GM12878 (cell line): ENCODE measurements around the gene KDM6A. TPM values are rescaled to one million over a fixed set of nuclear protein-coding genes. Genes with fewer than 3 reads are reported as not detected.

Experiments used
- CBX5 ChIP-seq: sonication (generic); IDR thresholded peaks from 2 replicates; pipeline ENCODE4 v1.6.1; 2016; ENCODE audit warnings: low read depth, moderate library complexity, mild to moderate bottlenecking, inconsistent platforms
- CUX1 ChIP-seq: IDR thresholded peaks from 2 replicates; pipeline ENCODE4 v1.6.1; 2012; ENCODE audit warnings: improper control_type of control experiment, low read depth, low read length; ENCODE audit not compliant: insufficient replicate concordance
- E2F8 ChIP-seq: fragments of 450-650 bp; IDR thresholded peaks from 2 replicates; pipeline ENCODE4 v1.6.1; 2018; ENCODE audit warnings: mild to moderate bottlenecking, low read depth, moderate library complexity; ENCODE audit not compliant: partially characterized antibody
- GABPA ChIP-seq: IDR thresholded peaks from 2 replicates; pipeline ENCODE4 v1.6.1; 2014; ENCODE audit warnings: antibody characterized with exemption, low read depth, mild to moderate bottlenecking, inconsistent platforms
- IRF5 ChIP-seq: fragments of 450-650 bp; IDR thresholded peaks from 2 replicates; pipeline ENCODE4 v1.6.1; 2017; ENCODE audit warnings: borderline replicate concordance
- NRF1 ChIP-seq: conservative IDR thresholded peaks from 2 replicates; pipeline ENCODE4 v1.6.1; 2011; ENCODE audit warnings: mild to moderate bottlenecking, low read depth, low read length, improper control_type of control experiment
- SKIL ChIP-seq: fragments of 450-650 bp; IDR thresholded peaks from 2 replicates; pipeline ENCODE4 v1.6.1; 2017; ENCODE audit warnings: mild to moderate bottlenecking, low read depth, inconsistent platforms; ENCODE audit not compliant: poor library complexity, severe bottlenecking
- TCF12 ChIP-seq: IDR thresholded peaks from 2 replicates; pipeline ENCODE4 v1.6.1; 2011; ENCODE audit warnings: low read depth, mild to moderate bottlenecking, low read length
- ZNF622 ChIP-seq: fragments of 450-650 bp; IDR thresholded peaks from 2 replicates; pipeline ENCODE4 v1.6.1; 2017; ENCODE audit warnings: mild to moderate bottlenecking, inconsistent platforms
- polyA plus RNA-seq, 11 experiments: library from polyadenylated mRNA; depleted of rRNA in 4 of 11; unstranded in 6 of 11; stranded (reverse) in 5 of 11; fragments of >200 nt; fragmentation: Nextera tagmentation in 4 of 11; fragmentation: Illumina TruSeq in 1 of 11; extraction: Ambion mirVana in 4 of 11; extraction: Trizol in 1 of 11; gene quantifications; 1 replicate in 1 of 11; 2 replicates in 10 of 11; pipeline versions ENCODE4 v1.2.1 to v1.2.3, GENCODE V29; 2011 to 2016; ENCODE audit warnings: inconsistent platforms in 2 of 11, missing spikeins in 2 of 11, low read depth in 1 of 11
- total RNA-seq, 4 experiments: library from RNA; depleted of rRNA in 3 of 4; stranded (reverse); fragments of >200 nt in 3 of 4; fragmentation: Illumina TruSeq in 1 of 4; extraction: Trizol in 1 of 4; gene quantifications; 2 replicates each; pipeline versions ENCODE4 v1.2.1 to v1.2.3, GENCODE V29; 2013 to 2021

The KDM6A gene
- total and polyA plus RNA-seq, 10 of the 15 experiments (the other 5 are each of a cell fraction or from before 2014, with no cell fraction given) = 7.9 to 29.0 (median 20.4) TPM

- no peak for TF ChIP-seq E2F8
- no peak for TF ChIP-seq ZNF622
- TF ChIP-seq GABPA = no peak
- no peak for TF ChIP-seq CBX5
- no peak for TF ChIP-seq IRF5
- no peak for TF ChIP-seq TCF12
- no peak for TF ChIP-seq NRF1
- TF ChIP-seq CUX1 = no peak
- TF ChIP-seq SKIL = no peak
These were observed 138.6 kb downstream of the KDM6A start (continued) for GRCh38 chrX:45011597-45011996.
